H9 (cell line): ENCODE data around the gene SLC13A1. TPM values are rescaled to one million over a fixed set of nuclear protein-coding genes. Genes with fewer than 3 reads are reported as not detected.

Experiments used
- DNase-seq: peaks from one replicate; pipeline ENCODE4 v3.0.0-alpha.2; 2017
- H2AFZ ChIP-seq: one replicate; pipeline ENCODE4 v1.6.1; 2013; ENCODE audit warnings: mild to moderate bottlenecking, low read length, control low read depth, moderate library complexity
- H2AK5ac ChIP-seq: 2 replicates; pipeline ENCODE4 v1.6.1; 2013; ENCODE audit warnings: low read length, control low read depth, mixed read lengths; ENCODE audit not compliant: insufficient read length
- H2BK120ac ChIP-seq: one replicate; pipeline ENCODE4 v1.6.1; 2013; ENCODE audit warnings: low read depth, mild to moderate bottlenecking, low read length, control low read depth, inconsistent platforms; ENCODE audit not compliant: poor library complexity, severe bottlenecking
- H2BK12ac ChIP-seq: 2 replicates; pipeline ENCODE4 v1.6.1; 2013; ENCODE audit warnings: low read length, control low read depth, mixed read lengths, low read depth; ENCODE audit not compliant: insufficient read length
- H2BK15ac ChIP-seq: 2 replicates; pipeline ENCODE4 v1.6.1; 2013; ENCODE audit warnings: low read depth, low read length, control low read depth
- H2BK20ac ChIP-seq: one replicate; pipeline ENCODE4 v1.6.1; 2013; ENCODE audit warnings: low read depth, mild to moderate bottlenecking, low read length, control low read depth, inconsistent platforms; ENCODE audit not compliant: poor library complexity, severe bottlenecking
- H2BK5ac ChIP-seq: 2 replicates; pipeline ENCODE4 v1.6.1; 2013; ENCODE audit warnings: low read length, control low read depth, mixed read lengths; ENCODE audit not compliant: insufficient read length
- H3K14ac ChIP-seq: 2 replicates; pipeline ENCODE4 v1.6.1; 2013; ENCODE audit warnings: low read length, control low read depth; ENCODE audit not compliant: insufficient read depth
- H3K18ac ChIP-seq: 2 replicates; pipeline ENCODE4 v1.6.1; 2013; ENCODE audit warnings: low read depth, mild to moderate bottlenecking, mixed read lengths, low read length, control low read depth; ENCODE audit not compliant: insufficient read length
- H3K23ac ChIP-seq: 2 replicates; pipeline ENCODE4 v1.6.1; 2013; ENCODE audit warnings: low read length, control low read depth, mixed read lengths, low read depth; ENCODE audit not compliant: insufficient read length
- H3K23me2 ChIP-seq: 2 replicates; pipeline ENCODE4 v1.6.1; 2013; ENCODE audit warnings: low read depth, mild to moderate bottlenecking, mixed read lengths, low read length, control low read depth; ENCODE audit not compliant: insufficient read length, poor library complexity, severe bottlenecking
- H3K27ac ChIP-seq: 2 replicates; pipeline ENCODE4 v1.5.1; 2013; ENCODE audit warnings: low read length, control low read depth, mixed read lengths, low read depth; ENCODE audit not compliant: insufficient read length
- H3K27me3 ChIP-seq: 2 replicates; pipeline ENCODE4 v1.6.1; 2013; ENCODE audit warnings: low read length, control low read depth, inconsistent platforms; ENCODE audit not compliant: insufficient read depth
- H3K4ac ChIP-seq: 2 replicates; pipeline ENCODE4 v1.6.1; 2013; ENCODE audit warnings: low read depth, mild to moderate bottlenecking, control low read depth, inconsistent platforms, low read length, moderate library complexity
- H3K4me1 ChIP-seq: 2 replicates; pipeline ENCODE4 v1.6.1; 2013; ENCODE audit warnings: low read length, control low read depth, inconsistent platforms; ENCODE audit not compliant: insufficient read depth
- H3K4me2 ChIP-seq: 2 replicates; pipeline ENCODE4 v1.6.1; 2013; ENCODE audit warnings: low read length, control low read depth, mixed read lengths; ENCODE audit not compliant: insufficient read length, insufficient read depth
- H3K56ac ChIP-seq: 2 replicates; pipeline ENCODE4 v1.6.1; 2013; ENCODE audit warnings: low read depth, mild to moderate bottlenecking, mixed read lengths, low read length, control low read depth; ENCODE audit not compliant: insufficient read length
- H3K79me1 ChIP-seq: 2 replicates; pipeline ENCODE4 v1.6.1; 2013; ENCODE audit warnings: low read depth, mild to moderate bottlenecking, moderate library complexity, low read length, control low read depth, inconsistent platforms; ENCODE audit not compliant: insufficient read depth, poor library complexity, severe bottlenecking
- H3K79me2 ChIP-seq: 2 replicates; pipeline ENCODE4 v1.6.1; 2013; ENCODE audit warnings: low read length, control low read depth, inconsistent platforms; ENCODE audit not compliant: insufficient read depth
- H3K9ac ChIP-seq: 2 replicates; pipeline ENCODE4 v1.6.1; 2013; ENCODE audit warnings: low read length, control low read depth, mixed read lengths; ENCODE audit not compliant: insufficient read length; ENCODE audit errors: extremely low read depth
- H3K9me3 ChIP-seq: one replicate; pipeline ENCODE4 v1.6.1; 2013; ENCODE audit warnings: low read depth, low read length, inconsistent platforms; ENCODE audit not compliant: control insufficient read depth
- H3T11ph ChIP-seq: one replicate; pipeline ENCODE4 v1.6.1; 2013; ENCODE audit warnings: mild to moderate bottlenecking, low read length, control low read depth, inconsistent platforms
- H4K20me1 ChIP-seq: one replicate; pipeline ENCODE4 v1.6.1; 2013; ENCODE audit not compliant: control insufficient read depth, insufficient read length, insufficient read depth
- H4K5ac ChIP-seq: 2 replicates; pipeline ENCODE4 v1.6.1; 2013; ENCODE audit warnings: low read depth, mild to moderate bottlenecking, mixed read lengths, low read length, control low read depth; ENCODE audit not compliant: insufficient read length
- H4K8ac ChIP-seq: replicated peaks from 2 replicates; pipeline ENCODE4 v1.6.1; 2013; ENCODE audit warnings: low read length, control low read depth, mixed read lengths, low read depth; ENCODE audit not compliant: insufficient read length
- H4K91ac ChIP-seq: 2 replicates; pipeline ENCODE4 v1.6.1; 2013; ENCODE audit warnings: low read depth, mild to moderate bottlenecking, moderate library complexity, mixed read lengths, low read length, control low read depth; ENCODE audit not compliant: insufficient read length
- H3K27ac Mint-ChIP-seq, 3 experiments: 2 replicates in 2 of 3; 3 replicates in 1 of 3; pipeline ENCODE4 v1.8.0; 2020 to 2021; ENCODE audit warnings: mixed read lengths in 3 of 3, mild to moderate bottlenecking in 1 of 3, moderate library complexity in 1 of 3
- H3K27me3 Mint-ChIP-seq: 2 replicates; pipeline ENCODE4 v1.8.0; 2021; ENCODE audit warnings: low read depth, mild to moderate bottlenecking, moderate library complexity, mixed read lengths
- H3K36me3 Mint-ChIP-seq, 3 experiments: 2 replicates in 2 of 3; 3 replicates in 1 of 3; pipeline ENCODE4 v1.8.0; 2020 to 2021; ENCODE audit warnings: low read depth in 3 of 3, mixed read lengths in 3 of 3; ENCODE audit not compliant: insufficient read depth in 1 of 3
- H3K4me1 Mint-ChIP-seq, 2 experiments: 2 replicates each; pipeline ENCODE4 v1.8.0; 2020; ENCODE audit warnings: mixed read lengths in 2 of 2
- H3K4me3 Mint-ChIP-seq, 2 experiments: 2 replicates in 1 of 2; 3 replicates in 1 of 2; pipeline ENCODE4 v1.8.0; 2020 to 2021; ENCODE audit warnings: mild to moderate bottlenecking in 2 of 2, mixed read lengths in 2 of 2, moderate library complexity in 1 of 2
- H3K9me3 Mint-ChIP-seq, 2 experiments: 2 replicates in 1 of 2; 3 replicates in 1 of 2; pipeline ENCODE4 v1.8.0; 2020; ENCODE audit warnings: mild to moderate bottlenecking in 2 of 2, mixed read lengths in 2 of 2, moderate library complexity in 1 of 2
- CTCF ChIP-seq: fragments of 200-600 bp; sonication (generic); conservative IDR thresholded peaks from 3 replicates; pipeline ENCODE4 v1.8.0; 2021; ENCODE audit warnings: antibody characterized with exemption, mild to moderate bottlenecking
- WGBS: extraction: QIAGEN DNeasy Blood & Tissue Kit; methylation state at CpG from one replicate; pipeline ENCODE4 v1.1.7; 2013; ENCODE audit warnings: missing lambda C conversion rate, low lambda C conversion rate, mixed read lengths; ENCODE audit not compliant: insufficient read length; ENCODE audit errors: extremely low coverage; 5-methylcytosine and 5-hydroxymethylcytosine counted together
- total RNA-seq: library from RNA; stranded (reverse); gene quantifications from 2 replicates; pipeline ENCODE4 v1.2.1, GENCODE V29; 2021

The SLC13A1 gene
- total RNA-seq, 1 experiment from 2014 or later, result not detected

GRCh38 chr7:123191132-123191531 is 8.6 kb downstream of the SLC13A1 start:
- Histone ChIP-seq H2BK20ac (no peak overlapping the region), H3K4me1 (no peaks in the 10 kb centered on the region; the same call in 1 of the 2 replicates), H4K20me1 (no peaks in the 10 kb centered on the region), H2BK120ac (no peak overlapping the region), H4K91ac (no peak overlapping the region), H3K4me2 (no peak overlapping the region), H3K23me2 (no peaks in the 10 kb centered on the region), H3K18ac (no peak overlapping the region), H3K79me2 (no peaks in the 10 kb centered on the region), H2BK15ac (no peak overlapping the region), H3K9me3 (no peaks in the 10 kb centered on the region), H2BK12ac (no peak overlapping the region), H4K5ac (no peak overlapping the region), H3K4ac (no peak overlapping the region), H2BK5ac (no peak overlapping the region), H4K8ac (no peak overlapping the region), H3T11ph (no peak overlapping the region), H3K56ac (no peak overlapping the region), H2AFZ (no peak overlapping the region), H3K27me3 (no peaks in the 10 kb centered on the region), H3K27ac (no peak overlapping the region), H3K79me1 (no peaks in the 10 kb centered on the region), H3K14ac (no peak overlapping the region), H3K23ac (no peak overlapping the region), H3K9ac (no peak overlapping the region), H2AK5ac (no peak overlapping the region)
- TF ChIP-seq CTCF, result no peak
- Mint-ChIP-seq H3K36me3 (peaks cover 0 to 4% (median 0%) of the 10 kb centered on the region in 3 experiments; a peak in 2 of 7 replicates), H3K27me3 (no peaks in the 10 kb centered on the region), H3K4me1 (peaks cover 0 to 5% of the 10 kb centered on the region in 2 experiments; a peak in 2 of 4 replicates), H3K4me3 (no peak overlapping the region), H3K9me3 (peaks cover 0 to 5% of the 10 kb centered on the region in 2 experiments; a peak in 2 of 5 replicates), H3K27ac (no peak overlapping the region)
- no CpG with 5 or more reads among the region's 1 CpG for WGBS
- DNase-seq, result no peak
